ENCODE results near the gene RYR3.

RYR3 gene

DNA sequence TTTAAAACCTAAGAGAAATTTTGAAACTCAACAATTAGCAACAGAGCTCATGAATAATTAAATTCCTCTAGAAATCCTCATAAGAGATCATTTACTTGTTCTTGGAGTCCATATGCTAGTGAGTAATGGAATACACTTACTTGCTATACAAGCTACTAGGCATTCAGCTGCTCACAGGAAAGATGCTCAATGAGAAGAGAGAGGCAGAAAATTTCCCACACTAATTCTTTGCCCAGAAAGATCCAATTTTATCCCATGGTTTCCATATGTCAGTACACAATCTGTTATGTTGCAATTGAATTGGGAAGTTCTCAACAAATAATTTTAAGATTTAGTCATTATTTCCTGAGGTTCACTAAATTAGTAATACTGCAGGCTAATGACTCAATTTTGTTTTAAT lies 310.4 kb downstream of the RYR3 start:
- Histone ChIP-seq H3K27me3 (ENCODE audit: insufficient read depth, low read depth) (no peaks in the 10 kb centered on the region), H2AFZ (ENCODE audit: low read depth) (no peak overlapping the region), H3K4me1 (ENCODE audit: low read depth, poor library complexity, severe bottlenecking) (no peaks in the 10 kb centered on the region), H3K4me2 (no peak overlapping the region), H3K27ac (no peak overlapping the region), H4K20me1 (ENCODE audit: insufficient read depth) (no peaks in the 10 kb centered on the region), H3K79me2 (ENCODE audit: insufficient read depth, low read depth) (no peaks in the 10 kb centered on the region), H3K4me3 (IDR thresholded peaks at IDR 0.05; ENCODE audit: insufficient read depth, low read depth, low read length) (no peak overlapping the region), H3K36me3 (ENCODE audit: insufficient read depth) (no peaks in the 10 kb centered on the region), H3K9ac (no peak overlapping the region)
- TF ChIP-seq, protein P1, sequence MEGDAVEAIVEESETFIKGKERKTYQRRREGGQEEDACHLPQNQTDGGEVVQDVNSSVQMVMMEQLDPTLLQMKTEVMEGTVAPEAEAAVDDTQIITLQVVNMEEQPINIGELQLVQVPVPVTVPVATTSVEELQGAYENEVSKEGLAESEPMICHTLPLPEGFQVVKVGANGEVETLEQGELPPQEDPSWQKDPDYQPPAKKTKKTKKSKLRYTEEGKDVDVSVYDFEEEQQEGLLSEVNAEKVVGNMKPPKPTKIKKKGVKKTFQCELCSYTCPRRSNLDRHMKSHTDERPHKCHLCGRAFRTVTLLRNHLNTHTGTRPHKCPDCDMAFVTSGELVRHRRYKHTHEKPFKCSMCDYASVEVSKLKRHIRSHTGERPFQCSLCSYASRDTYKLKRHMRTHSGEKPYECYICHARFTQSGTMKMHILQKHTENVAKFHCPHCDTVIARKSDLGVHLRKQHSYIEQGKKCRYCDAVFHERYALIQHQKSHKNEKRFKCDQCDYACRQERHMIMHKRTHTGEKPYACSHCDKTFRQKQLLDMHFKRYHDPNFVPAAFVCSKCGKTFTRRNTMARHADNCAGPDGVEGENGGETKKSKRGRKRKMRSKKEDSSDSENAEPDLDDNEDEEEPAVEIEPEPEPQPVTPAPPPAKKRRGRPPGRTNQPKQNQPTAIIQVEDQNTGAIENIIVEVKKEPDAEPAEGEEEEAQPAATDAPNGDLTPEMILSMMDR (conservative IDR thresholded peaks at IDR 0.05; ENCODE audit: low read depth, low read length): no peak

DNA sequence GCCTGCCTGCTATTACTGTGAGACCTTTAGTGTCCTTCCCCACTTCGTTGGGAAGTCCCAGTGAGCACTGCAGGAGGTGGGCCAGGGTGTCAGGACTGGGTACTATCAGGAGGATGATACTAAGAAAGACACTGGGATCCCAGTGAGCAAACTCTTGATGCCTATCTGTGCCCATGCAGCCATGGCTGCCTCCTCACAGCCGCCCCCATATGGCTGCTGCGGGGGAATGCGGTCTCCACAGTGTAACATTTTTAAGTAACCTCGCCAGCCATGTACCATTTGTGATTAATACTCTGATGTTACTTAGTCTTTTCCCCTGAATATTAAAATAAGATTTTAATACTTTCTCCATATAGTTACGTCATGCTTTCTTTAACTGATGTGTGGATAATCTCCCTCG lies 312.2 kb downstream of the RYR3 start:
- Histone ChIP-seq H3K9ac (no peak overlapping the region), H3K27ac (no peak overlapping the region), H2AFZ (ENCODE audit: low read depth) (no peak overlapping the region), H3K79me2 (ENCODE audit: insufficient read depth, low read depth) (no peaks in the 10 kb centered on the region), H3K36me3 (ENCODE audit: insufficient read depth) (no peaks in the 10 kb centered on the region), H3K27me3 (ENCODE audit: insufficient read depth, low read depth) (no peaks in the 10 kb centered on the region), H3K4me3 (IDR thresholded peaks at IDR 0.05; ENCODE audit: insufficient read depth, low read depth, low read length) (no peak overlapping the region), H3K4me1 (ENCODE audit: low read depth, poor library complexity, severe bottlenecking) (no peaks in the 10 kb centered on the region), H3K4me2 (no peak overlapping the region), H4K20me1 (ENCODE audit: insufficient read depth) (no peaks in the 10 kb centered on the region)
- TF ChIP-seq, protein P1 (conservative IDR thresholded peaks at IDR 0.05; ENCODE audit: low read depth, low read length): no peak

DNA sequence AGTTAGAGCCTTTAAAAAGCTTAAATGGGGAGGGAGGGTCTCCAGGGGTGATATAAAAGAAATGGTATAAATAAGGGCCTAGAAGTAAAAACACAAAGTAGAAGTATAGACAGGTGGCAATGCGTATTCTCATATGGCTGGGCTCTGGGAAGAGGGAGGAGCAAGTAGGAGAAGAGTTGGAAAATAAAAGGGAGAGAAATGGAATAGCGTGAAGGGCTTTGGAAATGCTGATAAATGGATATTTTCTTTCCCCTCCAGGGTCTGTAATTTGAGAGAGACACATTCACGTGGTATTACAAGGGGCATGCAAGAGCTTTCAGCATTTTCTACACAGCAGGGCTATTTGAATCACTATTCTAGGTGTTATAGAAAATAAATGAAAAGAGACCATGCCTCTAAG lies 313.7 kb downstream of the RYR3 start:
- no peaks in the 10 kb centered on the region for H3K4me1 ChIP-seq (ENCODE audit: low read depth, poor library complexity, severe bottlenecking)
- H3K27me3 ChIP-seq (ENCODE audit: insufficient read depth, low read depth): no peaks in the 10 kb centered on the region
- H2AFZ ChIP-seq (ENCODE audit: low read depth): no peak overlapping the region
- no peaks in the 10 kb centered on the region for H3K36me3 ChIP-seq (ENCODE audit: insufficient read depth)
- TF ChIP-seq, protein P1 (conservative IDR thresholded peaks at IDR 0.05; ENCODE audit: low read depth, low read length): no peak
- no peak overlapping the region for H3K4me3 ChIP-seq (IDR thresholded peaks at IDR 0.05; ENCODE audit: insufficient read depth, low read depth, low read length)
- H3K79me2 ChIP-seq (ENCODE audit: insufficient read depth, low read depth): no peaks in the 10 kb centered on the region
- no peak overlapping the region for H3K9ac ChIP-seq
- H4K20me1 ChIP-seq (ENCODE audit: insufficient read depth): no peaks in the 10 kb centered on the region
- H3K27ac ChIP-seq: no peak overlapping the region
- no peak overlapping the region for H3K4me2 ChIP-seq

DNA sequence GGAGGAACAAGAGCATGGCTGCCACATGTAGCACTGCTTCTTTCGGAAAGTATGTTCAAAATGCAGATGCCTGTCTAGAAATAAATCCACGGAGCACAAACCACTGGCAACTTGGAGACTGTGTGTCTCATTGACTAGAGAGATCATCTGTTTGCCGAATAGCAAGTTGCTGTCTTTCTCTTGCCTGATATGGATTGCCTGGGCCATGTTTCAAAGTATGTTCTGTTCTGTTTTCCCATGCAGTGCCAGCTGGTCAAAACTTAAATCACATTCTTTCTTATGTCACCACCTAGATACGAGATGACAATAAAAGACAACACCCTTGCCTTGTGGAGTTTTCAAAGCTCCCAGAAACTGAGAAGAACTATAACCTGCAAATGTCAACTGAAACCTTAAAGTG lies 318.9 kb downstream of the RYR3 start:
- Histone ChIP-seq H3K36me3 (ENCODE audit: insufficient read depth) (no peaks in the 10 kb centered on the region), H3K9ac (no peak overlapping the region), H3K27ac (no peak overlapping the region), H3K27me3 (ENCODE audit: insufficient read depth, low read depth) (no peaks in the 10 kb centered on the region), H4K20me1 (ENCODE audit: insufficient read depth) (no peaks in the 10 kb centered on the region), H3K79me2 (ENCODE audit: insufficient read depth, low read depth) (no peaks in the 10 kb centered on the region), H2AFZ (ENCODE audit: low read depth) (no peak overlapping the region), H3K4me1 (ENCODE audit: low read depth, poor library complexity, severe bottlenecking) (no peaks in the 10 kb centered on the region), H3K4me3 (IDR thresholded peaks at IDR 0.05; ENCODE audit: insufficient read depth, low read depth, low read length) (no peak overlapping the region), H3K4me2 (no peak overlapping the region)
- TF ChIP-seq, protein P1 (conservative IDR thresholded peaks at IDR 0.05; ENCODE audit: low read depth, low read length): no peak

DNA sequence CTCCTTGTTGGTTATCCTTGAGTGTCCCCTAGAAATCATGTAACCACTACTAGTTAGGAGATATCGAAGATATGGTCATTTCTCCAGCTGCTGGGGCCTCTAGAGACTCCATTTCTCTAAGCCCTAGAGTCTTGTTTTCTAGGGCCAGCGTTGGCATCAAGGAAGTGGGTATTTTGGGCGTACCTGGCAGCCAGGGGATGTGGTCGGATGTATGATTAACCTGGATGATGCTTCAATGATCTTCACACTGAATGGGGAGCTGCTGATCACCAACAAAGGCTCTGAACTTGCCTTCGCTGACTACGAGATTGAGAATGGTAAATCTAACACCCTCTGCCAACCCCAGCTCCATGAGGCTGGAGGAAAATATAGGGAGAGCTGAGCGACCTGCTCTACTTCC lies 325.5 kb downstream of the RYR3 start:
- Histone ChIP-seq H3K36me3 (ENCODE audit: insufficient read depth) (no peaks in the 10 kb centered on the region), H2AFZ (ENCODE audit: low read depth) (no peak overlapping the region), H3K4me3 (IDR thresholded peaks at IDR 0.05; ENCODE audit: insufficient read depth, low read depth, low read length) (no peak overlapping the region), H3K4me1 (ENCODE audit: low read depth, poor library complexity, severe bottlenecking) (no peaks in the 10 kb centered on the region), H3K27ac (no peak overlapping the region), H3K79me2 (ENCODE audit: insufficient read depth, low read depth) (no peaks in the 10 kb centered on the region), H3K9ac (no peak overlapping the region), H3K27me3 (ENCODE audit: insufficient read depth, low read depth) (no peaks in the 10 kb centered on the region), H4K20me1 (ENCODE audit: insufficient read depth) (no peaks in the 10 kb centered on the region), H3K4me2 (no peak overlapping the region)
- TF ChIP-seq, protein P1 (conservative IDR thresholded peaks at IDR 0.05; ENCODE audit: low read depth, low read length): no peak
